Measurements from ENCODE around the gene RASEF.

DNA sequence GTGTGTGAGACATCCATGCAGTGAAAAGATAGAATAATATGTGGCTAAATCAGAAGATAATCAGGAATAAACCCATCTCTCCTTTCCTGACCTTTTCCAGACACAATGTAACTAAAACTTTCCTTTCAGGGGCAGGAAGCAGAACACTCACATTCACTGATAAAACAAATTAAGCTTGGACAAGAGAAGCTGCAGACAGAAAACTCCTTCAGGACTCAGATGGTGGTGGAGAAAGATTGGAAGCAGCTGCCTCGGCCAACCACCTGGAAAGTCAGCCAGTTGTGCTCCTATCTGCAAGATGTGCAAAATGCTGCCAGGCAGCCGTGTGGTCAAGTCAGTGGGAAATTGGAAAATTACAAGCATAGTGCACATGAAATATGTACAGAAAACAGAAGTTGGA, 26.9 kb downstream of the RASEF start:
- TF ChIP-seq FOSL1 (CRISPR knock-in tag; IDR thresholded peaks at IDR 0.05; ENCODE audit: borderline replicate concordance) (no peak), ZSCAN12 (CRISPR knock-in tag; IDR thresholded peaks at IDR 0.05) (no peak), ZNF710 (CRISPR knock-in tag; IDR thresholded peaks at IDR 0.05; ENCODE audit: borderline replicate concordance) (no peak), ZFX (CRISPR knock-in tag; IDR thresholded peaks at IDR 0.05; ENCODE audit: low read depth) (no peak), TBP (CRISPR knock-in tag; IDR thresholded peaks at IDR 0.05) (no peak), IRF2 (CRISPR knock-in tag; IDR thresholded peaks at IDR 0.05) (no peak), EHMT2 (IDR thresholded peaks at IDR 0.05; ENCODE audit: borderline replicate concordance, low read depth, low read length) (no peak), ZZZ3 (CRISPR knock-in tag; IDR thresholded peaks at IDR 0.05; ENCODE audit: borderline replicate concordance) (no peak), REST (IDR thresholded peaks at IDR 0.05; ENCODE audit: borderline replicate concordance in 1 of 2, low read depth in 1 of 2, low read length in 2 of 2) (no peak)
- TF ChIP-seq, protein P1, sequence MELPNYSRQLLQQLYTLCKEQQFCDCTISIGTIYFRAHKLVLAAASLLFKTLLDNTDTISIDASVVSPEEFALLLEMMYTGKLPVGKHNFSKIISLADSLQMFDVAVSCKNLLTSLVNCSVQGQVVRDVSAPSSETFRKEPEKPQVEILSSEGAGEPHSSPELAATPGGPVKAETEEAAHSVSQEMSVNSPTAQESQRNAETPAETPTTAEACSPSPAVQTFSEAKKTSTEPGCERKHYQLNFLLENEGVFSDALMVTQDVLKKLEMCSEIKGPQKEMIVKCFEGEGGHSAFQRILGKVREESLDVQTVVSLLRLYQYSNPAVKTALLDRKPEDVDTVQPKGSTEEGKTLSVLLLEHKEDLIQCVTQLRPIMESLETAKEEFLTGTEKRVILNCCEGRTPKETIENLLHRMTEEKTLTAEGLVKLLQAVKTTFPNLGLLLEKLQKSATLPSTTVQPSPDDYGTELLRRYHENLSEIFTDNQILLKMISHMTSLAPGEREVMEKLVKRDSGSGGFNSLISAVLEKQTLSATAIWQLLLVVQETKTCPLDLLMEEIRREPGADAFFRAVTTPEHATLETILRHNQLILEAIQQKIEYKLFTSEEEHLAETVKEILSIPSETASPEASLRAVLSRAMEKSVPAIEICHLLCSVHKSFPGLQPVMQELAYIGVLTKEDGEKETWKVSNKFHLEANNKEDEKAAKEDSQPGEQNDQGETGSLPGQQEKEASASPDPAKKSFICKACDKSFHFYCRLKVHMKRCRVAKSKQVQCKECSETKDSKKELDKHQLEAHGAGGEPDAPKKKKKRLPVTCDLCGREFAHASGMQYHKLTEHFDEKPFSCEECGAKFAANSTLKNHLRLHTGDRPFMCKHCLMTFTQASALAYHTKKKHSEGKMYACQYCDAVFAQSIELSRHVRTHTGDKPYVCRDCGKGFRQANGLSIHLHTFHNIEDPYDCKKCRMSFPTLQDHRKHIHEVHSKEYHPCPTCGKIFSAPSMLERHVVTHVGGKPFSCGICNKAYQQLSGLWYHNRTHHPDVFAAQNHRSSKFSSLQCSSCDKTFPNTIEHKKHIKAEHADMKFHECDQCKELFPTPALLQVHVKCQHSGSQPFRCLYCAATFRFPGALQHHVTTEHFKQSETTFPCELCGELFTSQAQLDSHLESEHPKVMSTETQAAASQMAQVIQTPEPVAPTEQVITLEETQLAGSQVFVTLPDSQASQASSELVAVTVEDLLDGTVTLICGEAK (IDR thresholded peaks at IDR 0.05) = no peak
- TF ChIP-seq, protein P1 (CRISPR knock-in tag; IDR thresholded peaks at IDR 0.05) = no peak

Data from HepG2 (cell line).